Caki2 (cell line): ENCODE data around the gene SPATS2L. TPM values are rescaled to one million over a fixed set of nuclear protein-coding genes. Genes with fewer than 3 reads are reported as not detected.

Experiments used
- DNase-seq: peaks from one replicate; pipeline ENCODE4 v3.0.0-alpha.2; 2015; ENCODE audit warnings: low read depth
- in situ Hi-C: cut with HindIII; loops from 2 replicates; pipeline ENCODE4 v1.10.0; 2016; ENCODE audit warnings: low sequenced_read_pairs, low pct_unique_long_range_greater_than_20kb, mixed read lengths
- total RNA-seq: library from RNA; depleted of rRNA; stranded (reverse); fragments of >200 nt; shearing (Covaris generic); gene quantifications from 2 replicates; pipeline ENCODE4 v1.2.3, GENCODE V29; 2014; ENCODE audit warnings: low replicate concordance

SPATS2L gene
- total RNA-seq, 1 experiment from 2014 or later, result 34.6 TPM

GRCh38 chr2:200443376-200443775 is 136.9 kb downstream of the SPATS2L start:
- in situ Hi-C loops, result no loop called here
- DNase-seq, result no peak

DNA sequence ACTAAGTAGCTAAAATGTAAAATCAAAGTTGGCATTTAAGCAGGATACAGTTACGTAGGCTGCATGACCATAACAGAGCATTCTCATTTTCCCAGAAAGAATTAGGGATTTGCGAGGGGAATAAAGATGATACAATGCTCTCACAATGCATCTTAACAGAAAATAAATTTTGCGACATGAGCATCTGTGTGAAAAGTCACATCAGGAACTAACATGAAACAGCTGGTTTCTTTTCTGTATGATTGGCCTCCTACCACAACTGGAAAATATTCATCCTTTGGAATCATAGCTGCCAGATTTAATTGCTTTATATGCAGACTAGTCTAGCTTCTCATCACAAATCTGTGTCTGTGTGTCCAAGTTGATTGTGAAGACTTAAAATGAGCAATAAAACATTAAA is 137.4 kb downstream of the SPATS2L start:
- no peak for DNase-seq
- in situ Hi-C loops, result no loop called here

DNA sequence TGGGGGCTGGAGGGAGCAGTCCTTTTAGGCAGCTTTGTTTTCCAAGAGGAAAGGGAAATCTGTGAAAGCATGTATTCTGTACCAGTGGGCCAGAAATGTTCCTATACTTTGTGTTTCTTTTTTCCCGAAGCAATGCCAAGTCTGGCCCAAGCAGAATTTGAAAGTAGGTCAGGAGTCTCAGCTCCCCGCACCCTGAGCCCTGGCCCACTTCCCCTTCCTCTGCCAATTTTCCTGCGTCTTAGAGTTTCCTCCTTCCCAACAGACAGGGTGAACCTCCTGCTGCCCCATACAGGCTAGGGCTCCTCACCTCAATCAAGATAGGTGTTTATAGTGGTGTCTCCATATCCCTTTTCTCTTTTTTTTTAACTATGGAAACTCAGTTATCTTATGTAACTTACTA is 138.0 kb downstream of the SPATS2L start:
- in situ Hi-C loops, result no loop called here
- DNase-seq, result no peak

DNA sequence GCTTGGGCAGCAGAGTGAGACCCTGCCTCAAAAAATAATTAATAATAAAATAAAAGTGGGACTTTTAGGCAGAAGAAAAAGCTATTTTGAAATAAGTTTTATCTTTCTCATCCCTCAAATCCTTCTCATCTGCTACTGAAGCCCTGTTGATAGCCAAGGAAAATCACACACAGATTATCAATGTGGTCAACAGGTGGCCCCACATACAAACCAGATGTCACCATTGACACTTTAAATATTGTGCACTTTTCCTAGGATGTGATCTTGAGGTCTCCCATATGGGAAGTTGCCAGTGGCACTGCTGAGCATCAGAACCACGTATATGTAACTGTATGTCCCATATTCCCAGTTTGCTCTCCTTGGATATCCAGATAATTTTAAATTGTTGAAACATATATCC is 138.8 kb downstream of the SPATS2L start:
- DNase-seq, result no peak
- in situ Hi-C loops, result no loop called here

DNA sequence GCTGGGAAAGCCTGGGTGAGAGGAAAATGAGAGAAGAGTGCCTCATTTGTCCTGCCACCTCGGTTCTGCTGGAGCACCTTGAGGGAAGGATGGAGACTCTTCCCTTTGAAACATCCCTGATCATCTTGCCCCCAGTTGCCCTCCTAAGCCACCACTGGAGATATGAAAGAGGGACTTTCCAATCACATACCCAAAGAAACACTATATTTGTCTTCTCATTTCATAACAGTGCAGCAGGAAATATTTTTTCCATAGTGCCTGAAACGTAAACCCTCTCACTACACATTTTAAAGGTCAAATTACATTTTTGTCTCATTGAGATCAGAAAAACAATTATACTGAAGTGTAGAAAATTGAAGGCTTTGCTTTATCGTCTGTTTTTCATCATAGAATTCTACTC is 140.1 kb downstream of the SPATS2L start:
- in situ Hi-C loops, result no loop called here
- DNase-seq, result no peak

GRCh38 chr2:200447139-200447855 is 140.8 kb downstream of the SPATS2L start:
- in situ Hi-C loops, result no loop called here
- no peak for DNase-seq

DNA sequence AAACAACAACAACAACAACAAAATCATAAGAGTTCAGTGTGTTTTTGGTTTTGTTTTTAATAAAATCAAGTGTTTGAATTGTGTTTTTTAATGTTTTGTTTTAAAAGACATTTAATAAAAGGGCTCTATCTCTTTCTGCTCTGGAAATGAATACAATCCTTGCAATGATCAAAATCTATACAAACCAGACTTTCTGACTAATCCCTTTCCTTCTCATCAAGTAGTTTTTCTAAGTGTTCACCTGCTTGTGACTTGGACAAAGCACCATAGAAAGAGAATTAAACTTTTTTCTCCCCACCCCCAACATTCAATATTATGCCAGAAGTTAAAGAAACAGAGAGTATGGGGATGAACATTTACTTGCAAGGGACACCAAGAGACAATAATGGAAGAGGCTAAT is 142.0 kb downstream of the SPATS2L start:
- in situ Hi-C loops, result no loop called here
- DNase-seq, result no peak

- no peak for DNase-seq
- in situ Hi-C loops, result no loop called here
Observed at GRCh38 chr2:200449149-200449548, 142.7 kb downstream of the SPATS2L start.

DNA sequence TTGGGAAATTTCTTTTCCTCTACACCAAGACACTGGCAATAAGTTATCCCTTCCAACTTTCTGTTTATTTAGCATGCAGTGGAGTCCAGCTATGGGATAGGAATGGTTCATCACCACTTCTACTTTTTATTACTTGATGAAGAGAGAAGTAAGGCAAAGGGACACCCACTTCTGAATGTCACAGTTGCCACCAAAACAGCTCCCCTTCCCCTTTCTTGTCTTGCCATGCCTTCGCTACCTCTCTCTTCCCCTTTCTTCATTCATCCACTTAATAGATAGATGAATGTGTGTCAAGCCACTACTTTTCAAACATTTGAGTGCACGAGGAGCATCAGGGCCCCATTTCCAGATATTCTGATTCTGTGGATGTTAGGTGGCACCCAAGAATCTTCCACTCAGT is 143.8 kb downstream of the SPATS2L start:
- in situ Hi-C loops, result no loop called here
- DNase-seq, result no peak

DNA sequence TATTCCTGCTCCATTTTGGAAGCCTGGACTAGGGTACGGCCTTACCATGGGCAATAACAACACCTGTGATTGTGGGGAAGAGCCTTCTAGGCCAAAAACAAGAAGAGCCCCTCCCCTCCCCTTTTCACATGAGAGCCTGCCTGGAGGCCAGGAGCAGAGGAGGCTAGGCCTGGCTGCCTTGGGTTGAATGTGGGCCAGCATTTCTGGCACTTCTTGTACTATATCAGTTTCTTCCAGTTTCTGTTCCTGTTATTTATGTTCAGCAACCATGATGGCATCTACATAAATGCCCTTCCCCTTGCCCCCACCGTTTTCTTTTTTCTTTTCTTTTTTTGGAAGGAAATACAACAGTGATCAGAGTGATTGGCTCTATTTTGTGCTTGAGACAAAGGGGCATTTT is 145.0 kb downstream of the SPATS2L start:
- no peak for DNase-seq
- in situ Hi-C loops, result no loop called here

GRCh38 chr2:200452377-200452776 is 145.9 kb downstream of the SPATS2L start:
- in situ Hi-C loops, result no loop called here

GRCh38 chr2:200453142-200453852 is 146.8 kb downstream of the SPATS2L start:
- in situ Hi-C loops, result no loop called here
- no peak for DNase-seq

More at GRCh38 chr2:200452377-200452776, 145.9 kb downstream of the SPATS2L start:
- DNase-seq, result no peak

GRCh38 chr2:200453853-200454534 is 147.5 kb downstream of the SPATS2L start:
- in situ Hi-C loops, result no loop called here

DNA sequence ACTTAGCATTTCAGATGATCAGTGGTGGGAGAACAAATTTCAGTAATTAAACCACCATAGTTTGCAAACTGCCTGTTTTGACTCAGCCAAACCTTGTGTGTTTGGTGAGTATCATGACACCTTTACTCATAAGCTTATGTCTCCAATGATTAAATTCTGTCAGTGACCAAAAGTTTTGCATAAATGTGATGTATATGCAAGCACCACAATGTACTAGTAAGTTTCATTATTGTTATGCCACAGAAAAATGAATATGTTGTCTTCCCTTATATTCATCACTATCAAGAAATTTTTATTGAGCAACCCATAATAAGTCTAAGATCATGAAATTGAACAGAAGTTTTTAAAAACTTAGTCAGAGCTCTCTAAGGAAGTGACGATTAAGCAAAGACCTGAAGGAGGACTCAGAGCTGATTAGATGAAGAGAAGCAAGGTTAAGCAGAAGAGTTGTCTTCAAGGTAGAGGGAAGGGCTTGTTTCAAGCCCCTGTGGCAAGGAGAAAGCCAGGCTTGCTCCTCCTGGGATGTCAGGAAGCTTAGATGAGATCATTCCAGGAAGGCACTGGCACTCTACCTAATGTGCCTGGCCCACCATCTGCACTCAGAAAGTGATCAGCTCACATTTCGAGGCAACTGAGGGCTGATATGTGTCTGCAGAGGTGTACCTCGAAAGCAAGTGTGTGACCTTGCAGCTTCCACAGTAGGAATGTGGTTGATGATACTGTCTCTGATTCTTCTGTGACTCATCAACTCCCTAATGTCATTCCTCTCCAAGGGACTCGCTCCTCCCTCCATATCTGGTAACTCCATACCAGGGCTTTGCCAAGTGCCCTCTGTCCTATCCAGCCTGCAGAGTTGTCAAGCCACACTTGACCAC is 148.7 kb downstream of the SPATS2L start:
- peak; percentile 70 for DNase-seq
- in situ Hi-C loops, result no loop called here

More at GRCh38 chr2:200453853-200454534, 147.5 kb downstream of the SPATS2L start:
- no peak for DNase-seq

GRCh38 chr2:200455958-200456421 is 149.5 kb downstream of the SPATS2L start:
- in situ Hi-C loops, result no loop called here
- peak; percentile 64 for DNase-seq

- DNase-seq, result no peak
Observed at GRCh38 chr2:200456567-200456966, 150.1 kb downstream of the SPATS2L start.

DNA sequence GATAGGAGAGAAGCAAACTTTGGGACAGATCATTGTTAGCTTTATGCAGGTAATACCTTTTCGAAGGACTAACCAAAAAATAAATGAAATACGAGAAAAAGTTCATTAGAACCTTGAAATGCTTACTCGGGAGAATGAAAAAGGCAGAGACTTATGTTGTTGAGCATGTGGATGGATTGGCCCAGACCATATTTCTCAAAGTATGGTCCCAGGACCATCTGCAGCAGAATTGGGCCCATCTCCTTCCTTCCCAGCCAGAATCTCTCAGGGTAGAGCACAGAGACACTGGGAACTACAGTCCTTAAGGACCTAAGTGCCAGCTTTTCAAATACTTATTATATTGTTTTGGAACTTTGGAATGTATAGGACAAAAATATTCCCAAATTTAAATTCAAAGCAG is 152.6 kb downstream of the SPATS2L start:
- in situ Hi-C loops, result no loop called here
- DNase-seq, result no peak

More at GRCh38 chr2:200456567-200456966, 150.1 kb downstream of the SPATS2L start:
- in situ Hi-C loops, result no loop called here
